CD4-positive, CD25-positive, alpha-beta regulatory T cell (primary cell): ENCODE results near the gene MAP1B. TPM values are rescaled to one million over a fixed set of nuclear protein-coding genes. Genes with fewer than 3 reads are reported as not detected.

Source experiments
- ATAC-seq, 2 donors: fragments of 150-1000 bp; cut with Tn5 transposase; one replicate each; pipeline ENCODE4 v1.10.0; 2021; ENCODE audit warnings: low read depth in 2 of 2, moderate number of reproducible peaks in 2 of 2, moderate library complexity in 1 of 2
- DNase-seq, 3 donors: peaks; one replicate each; pipeline versions ENCODE4 v3.0.0 to v3.0.0-alpha.2; 2012 to 2022; ENCODE audit warnings: mixed read lengths in 1 of 3
- H3K27ac ChIP-seq: one replicate; pipeline ENCODE4 v1.7.0; 2013; ENCODE audit warnings: mild to moderate bottlenecking, low read length; ENCODE audit not compliant: insufficient read depth, poor library complexity, severe bottlenecking
- H3K27me3 ChIP-seq: one replicate; pipeline ENCODE4 v1.7.0; 2013; ENCODE audit warnings: low read length; ENCODE audit not compliant: control insufficient read depth, insufficient read depth
- H3K36me3 ChIP-seq: one replicate; pipeline ENCODE4 v1.7.0; 2013; ENCODE audit warnings: mild to moderate bottlenecking, low read length, moderate library complexity; ENCODE audit not compliant: control insufficient read depth, insufficient read depth
- H3K4me1 ChIP-seq: 2 replicates; pipeline ENCODE4 v1.7.0; 2013; ENCODE audit warnings: mild to moderate bottlenecking, low read length; ENCODE audit not compliant: insufficient read depth, control insufficient read depth, poor library complexity, severe bottlenecking
- H3K4me3 ChIP-seq: one replicate; pipeline ENCODE4 v1.7.0; 2013; ENCODE audit warnings: low read depth, mild to moderate bottlenecking, low read length, moderate library complexity
- H3K9me3 ChIP-seq, 2 experiments: 1 replicate in 1 of 2; 2 replicates in 1 of 2; pipeline ENCODE4 v1.7.0; 2013; ENCODE audit warnings: low read length in 2 of 2, mild to moderate bottlenecking in 1 of 2, moderate library complexity in 1 of 2; ENCODE audit not compliant: control insufficient read depth in 2 of 2
- H3K27ac Mint-ChIP-seq, 3 donors: one replicate each; pipeline ENCODE4 v1.8.0; 2020 to 2022; ENCODE audit warnings: mild to moderate bottlenecking in 3 of 3, mixed read lengths in 3 of 3, moderate library complexity in 2 of 3
- H3K27me3 Mint-ChIP-seq: one replicate; pipeline ENCODE4 v1.8.0; 2022; ENCODE audit warnings: mild to moderate bottlenecking, mixed read lengths
- H3K36me3 Mint-ChIP-seq: one replicate; pipeline ENCODE4 v1.8.0; 2020; ENCODE audit warnings: mixed read lengths
- H3K4me1 Mint-ChIP-seq, 4 donors: one replicate each; pipeline ENCODE4 v1.8.0; 2020 to 2022; ENCODE audit warnings: mixed read lengths in 4 of 4, mild to moderate bottlenecking in 1 of 4
- H3K4me3 Mint-ChIP-seq, 4 donors: one replicate each; pipeline ENCODE4 v1.8.0; 2020 to 2022; ENCODE audit warnings: mild to moderate bottlenecking in 4 of 4, mixed read lengths in 4 of 4, moderate library complexity in 3 of 4
- H3K9me3 Mint-ChIP-seq, 7 donors: one replicate each; pipeline ENCODE4 v1.8.0; 2020 to 2022; ENCODE audit warnings: mixed read lengths in 7 of 7, mild to moderate bottlenecking in 3 of 7, moderate library complexity in 2 of 7
- polyA plus RNA-seq, 4 donors: library from polyadenylated mRNA; unstranded; fragments of 300-500 nt; fragmentation: Illumina TruSeq; gene quantifications; one replicate each; pipeline ENCODE4 v1.2.3, GENCODE V29; 2021
- total RNA-seq: library from RNA; stranded (reverse); gene quantifications from one replicate; pipeline ENCODE4 v1.2.3, GENCODE V29; 2022

The MAP1B gene
- total and polyA plus RNA-seq, 5 donors from 2014 or later, result 0.12 to 0.23 (median 0.14) TPM

DNA sequence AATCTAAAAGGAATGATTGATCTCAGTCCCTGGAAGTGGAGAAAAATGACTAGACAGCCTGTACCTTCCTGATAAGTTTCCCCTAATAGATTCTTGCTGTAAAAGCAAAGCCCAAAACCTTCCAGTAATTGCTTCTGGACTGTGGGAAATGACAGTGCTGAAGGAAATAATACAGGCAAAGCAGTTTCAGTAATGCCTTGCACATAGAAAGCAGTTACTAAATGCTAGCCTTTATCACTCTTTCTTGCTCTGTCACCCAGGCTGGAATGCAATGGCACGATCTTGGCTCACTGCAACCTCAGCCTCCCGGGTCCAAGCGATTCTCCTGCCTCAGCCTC is 50.3 kb downstream of the MAP1B start:
- H3K4me3 Mint-ChIP-seq, result no peak overlapping the region
- peaks cover 0 to 2% (median 0%) of the 10 kb centered on the region in 7 donors for H3K9me3 Mint-ChIP-seq
- H3K27ac ChIP-seq, result no peak overlapping the region

DNA sequence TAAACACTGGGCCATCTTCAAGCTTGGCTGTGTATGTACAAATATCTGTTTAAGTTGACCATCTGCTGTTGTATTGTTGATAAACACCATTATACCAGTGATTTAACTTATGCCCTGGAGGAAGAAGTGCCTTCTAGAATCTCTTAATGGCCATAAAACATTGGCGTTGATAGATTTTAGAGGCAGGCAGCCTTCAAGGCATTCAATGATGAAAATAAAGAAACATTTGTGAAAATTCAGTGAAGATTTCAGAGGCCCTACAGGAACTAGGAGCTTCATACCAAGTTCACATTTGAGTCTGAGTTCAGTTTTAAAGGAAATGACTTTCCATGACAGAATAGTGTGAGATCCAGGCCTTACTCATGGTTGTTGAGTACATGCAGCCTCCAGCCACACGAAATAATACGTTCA is 52.2 kb downstream of the MAP1B start:
- Histone ChIP-seq H3K27ac (no peak overlapping the region), H3K9me3 (no peaks in the 10 kb centered on the region), H3K36me3 (no peaks in the 10 kb centered on the region), H3K4me3 (no peak overlapping the region), H3K27me3 (no peaks in the 10 kb centered on the region), H3K4me1 (no peaks in the 10 kb centered on the region)
- ATAC-seq, result no peak
- Mint-ChIP-seq H3K27me3 (peaks cover 27% of the 10 kb centered on the region), H3K4me1 (no peaks in the 10 kb centered on the region), H3K4me3 (no peak overlapping the region), H3K9me3 (peaks cover 0 to 2% (median 0%) of the 10 kb centered on the region in 7 donors), H3K27ac (no peak overlapping the region), H3K36me3 (no peaks in the 10 kb centered on the region)
- DNase-seq, result no peak

More for the DNA sequence above, 50.3 kb downstream of the MAP1B start:
- DNase-seq, result no peak
- no peak overlapping the region for H3K4me3 ChIP-seq
- H3K4me1 Mint-ChIP-seq, result no peaks in the 10 kb centered on the region
- no peak for ATAC-seq
- H3K36me3 ChIP-seq, result no peaks in the 10 kb centered on the region
- no peaks in the 10 kb centered on the region for H3K9me3 ChIP-seq
- H3K27ac Mint-ChIP-seq, result no peak overlapping the region
- no peaks in the 10 kb centered on the region for H3K36me3 Mint-ChIP-seq
- H3K27me3 ChIP-seq, result no peaks in the 10 kb centered on the region
- no peaks in the 10 kb centered on the region for H3K4me1 ChIP-seq
- H3K27me3 Mint-ChIP-seq, result peaks cover 27% of the 10 kb centered on the region

DNA sequence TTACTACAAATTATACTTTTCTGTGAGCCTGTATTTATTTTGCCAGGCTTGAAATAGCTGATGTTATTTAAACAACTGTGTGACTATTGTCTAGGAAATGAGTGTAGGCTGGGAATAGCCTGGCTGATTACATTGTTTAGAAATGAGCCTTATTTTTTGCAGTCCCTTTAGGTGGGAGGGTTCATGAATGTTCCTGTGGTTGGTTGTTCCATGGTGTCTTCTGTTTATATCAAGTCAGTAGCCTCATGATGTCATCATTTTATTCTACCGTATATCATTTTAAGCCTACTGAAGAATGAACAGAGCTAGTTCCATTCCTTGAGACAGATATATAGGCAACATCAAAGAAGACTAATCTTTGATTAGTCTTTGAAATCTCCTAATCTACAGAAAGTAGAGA is 53.1 kb downstream of the MAP1B start:
- Histone ChIP-seq H3K27ac (no peak overlapping the region), H3K27me3 (no peaks in the 10 kb centered on the region), H3K4me3 (no peak overlapping the region), H3K36me3 (no peaks in the 10 kb centered on the region), H3K9me3 (no peaks in the 10 kb centered on the region), H3K4me1 (no peaks in the 10 kb centered on the region)
- no peaks in the 10 kb centered on the region for H3K36me3 Mint-ChIP-seq
- no peaks in the 10 kb centered on the region for H3K4me1 Mint-ChIP-seq
- no peak for DNase-seq
- peaks cover 27% of the 10 kb centered on the region for H3K27me3 Mint-ChIP-seq
- H3K4me3 Mint-ChIP-seq, result no peak overlapping the region
- peaks cover 0 to 2% (median 0%) of the 10 kb centered on the region in 7 donors for H3K9me3 Mint-ChIP-seq
- ATAC-seq, result no peak
- H3K27ac Mint-ChIP-seq, result no peak overlapping the region

DNA sequence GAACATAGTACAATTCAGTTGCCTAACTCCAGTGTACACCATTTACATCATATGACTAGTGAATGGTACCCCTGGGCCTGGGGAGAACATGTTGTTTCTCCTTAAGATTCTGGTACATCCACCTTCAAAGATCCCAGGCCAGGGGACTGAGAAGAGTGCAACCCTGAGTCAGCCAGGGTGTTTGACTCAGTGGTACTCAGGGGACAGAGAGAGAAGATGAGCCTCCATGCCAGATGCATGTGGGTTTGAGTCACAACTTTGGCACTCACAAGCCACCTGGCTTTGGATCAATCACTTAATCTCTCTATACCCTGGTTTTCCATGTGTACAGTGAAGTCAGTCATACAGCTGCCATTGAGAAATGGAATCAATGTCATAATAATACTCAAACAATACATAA is 53.7 kb downstream of the MAP1B start:
- no peak for DNase-seq
- Histone ChIP-seq H3K4me1 (no peaks in the 10 kb centered on the region), H3K36me3 (no peaks in the 10 kb centered on the region), H3K27me3 (peaks cover under 1% of the 10 kb centered on the region), H3K4me3 (no peak overlapping the region), H3K27ac (no peak overlapping the region), H3K9me3 (no peaks in the 10 kb centered on the region)
- Mint-ChIP-seq H3K27ac (no peak overlapping the region), H3K4me1 (no peaks in the 10 kb centered on the region), H3K36me3 (no peaks in the 10 kb centered on the region), H3K4me3 (no peak overlapping the region), H3K27me3 (peaks cover 25% of the 10 kb centered on the region), H3K9me3 (peaks cover 0 to 2% (median 0%) of the 10 kb centered on the region in 7 donors)
- no peak for ATAC-seq

DNA sequence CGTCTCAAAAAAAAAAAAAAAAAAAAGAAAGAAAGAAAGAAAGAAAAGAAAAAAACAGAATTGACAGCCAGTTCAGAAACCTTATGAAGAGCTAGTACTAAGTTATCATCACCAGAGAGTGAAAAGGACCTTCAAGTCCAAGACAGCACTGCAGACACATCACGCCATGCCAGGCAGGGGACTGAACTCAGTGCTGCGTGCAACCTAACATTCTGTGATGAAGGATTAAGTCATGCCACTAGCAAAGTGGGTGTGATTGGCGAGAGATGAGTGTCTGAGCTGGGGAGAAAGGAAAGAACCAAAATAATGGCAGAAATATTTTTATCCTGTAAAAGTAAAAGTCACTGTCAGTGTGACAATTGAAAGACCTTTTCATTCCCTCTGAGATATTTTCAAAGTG is 54.7 kb downstream of the MAP1B start:
- Mint-ChIP-seq H3K36me3 (no peaks in the 10 kb centered on the region), H3K27ac (no peak overlapping the region)

DNA sequence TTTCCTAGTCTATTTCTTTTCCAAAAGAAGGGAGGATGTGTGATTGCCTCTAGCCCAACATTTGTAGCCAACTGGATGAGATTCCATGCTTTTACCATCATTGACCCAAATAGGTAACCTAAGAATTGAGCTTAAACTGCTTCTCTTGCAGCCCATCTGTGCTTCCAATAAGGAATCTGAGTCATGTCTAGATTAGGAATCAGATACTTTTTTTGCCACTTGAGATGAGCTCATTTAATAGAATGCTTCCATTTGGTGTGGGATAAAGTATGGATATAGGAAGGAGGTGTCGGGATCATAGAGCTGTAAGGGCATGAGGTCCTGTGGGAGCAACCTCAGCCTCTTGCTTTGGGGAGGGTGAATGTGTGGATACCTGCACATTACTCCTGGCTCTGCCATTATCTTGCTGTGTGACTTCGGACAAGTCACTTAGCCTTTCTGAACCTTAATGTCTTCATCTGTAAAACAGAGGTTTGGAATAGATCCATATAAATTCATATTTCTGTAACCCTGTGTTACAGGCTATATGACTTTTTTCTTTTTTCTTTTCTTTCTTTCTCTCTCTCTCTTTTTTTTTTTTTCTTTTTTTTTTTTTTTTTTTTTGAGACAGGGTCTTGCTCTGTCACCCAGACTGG is 56.2 kb downstream of the MAP1B start:
- Histone ChIP-seq H3K9me3 (no peaks in the 10 kb centered on the region), H3K36me3 (no peaks in the 10 kb centered on the region), H3K27ac (no peak overlapping the region), H3K4me3 (no peak overlapping the region), H3K4me1 (no peaks in the 10 kb centered on the region), H3K27me3 (peaks cover 9% of the 10 kb centered on the region)
- no peak overlapping the region for H3K4me3 Mint-ChIP-seq
- no peaks in the 10 kb centered on the region for H3K36me3 Mint-ChIP-seq
- no peaks in the 10 kb centered on the region for H3K4me1 Mint-ChIP-seq
- peaks cover 0 to 2% (median 0%) of the 10 kb centered on the region in 7 donors for H3K9me3 Mint-ChIP-seq
- ATAC-seq, result no peak
- no peak for DNase-seq
- H3K27ac Mint-ChIP-seq, result no peak overlapping the region
- H3K27me3 Mint-ChIP-seq, result peaks cover 15% of the 10 kb centered on the region

More for the DNA sequence above, 54.7 kb downstream of the MAP1B start:
- H3K27ac ChIP-seq, result no peak overlapping the region
- H3K4me1 ChIP-seq, result no peaks in the 10 kb centered on the region
- no peak for ATAC-seq
- H3K4me3 ChIP-seq, result no peak overlapping the region
- peaks cover 22% of the 10 kb centered on the region for H3K27me3 Mint-ChIP-seq
- H3K4me1 Mint-ChIP-seq, result no peaks in the 10 kb centered on the region
- no peak overlapping the region for H3K4me3 Mint-ChIP-seq
- H3K27me3 ChIP-seq, result peaks cover 9% of the 10 kb centered on the region
- H3K9me3 Mint-ChIP-seq, result peaks cover 0 to 2% (median 0%) of the 10 kb centered on the region in 7 donors
- H3K36me3 ChIP-seq, result no peaks in the 10 kb centered on the region
- no peaks in the 10 kb centered on the region for H3K9me3 ChIP-seq
- DNase-seq, result no peak

DNA sequence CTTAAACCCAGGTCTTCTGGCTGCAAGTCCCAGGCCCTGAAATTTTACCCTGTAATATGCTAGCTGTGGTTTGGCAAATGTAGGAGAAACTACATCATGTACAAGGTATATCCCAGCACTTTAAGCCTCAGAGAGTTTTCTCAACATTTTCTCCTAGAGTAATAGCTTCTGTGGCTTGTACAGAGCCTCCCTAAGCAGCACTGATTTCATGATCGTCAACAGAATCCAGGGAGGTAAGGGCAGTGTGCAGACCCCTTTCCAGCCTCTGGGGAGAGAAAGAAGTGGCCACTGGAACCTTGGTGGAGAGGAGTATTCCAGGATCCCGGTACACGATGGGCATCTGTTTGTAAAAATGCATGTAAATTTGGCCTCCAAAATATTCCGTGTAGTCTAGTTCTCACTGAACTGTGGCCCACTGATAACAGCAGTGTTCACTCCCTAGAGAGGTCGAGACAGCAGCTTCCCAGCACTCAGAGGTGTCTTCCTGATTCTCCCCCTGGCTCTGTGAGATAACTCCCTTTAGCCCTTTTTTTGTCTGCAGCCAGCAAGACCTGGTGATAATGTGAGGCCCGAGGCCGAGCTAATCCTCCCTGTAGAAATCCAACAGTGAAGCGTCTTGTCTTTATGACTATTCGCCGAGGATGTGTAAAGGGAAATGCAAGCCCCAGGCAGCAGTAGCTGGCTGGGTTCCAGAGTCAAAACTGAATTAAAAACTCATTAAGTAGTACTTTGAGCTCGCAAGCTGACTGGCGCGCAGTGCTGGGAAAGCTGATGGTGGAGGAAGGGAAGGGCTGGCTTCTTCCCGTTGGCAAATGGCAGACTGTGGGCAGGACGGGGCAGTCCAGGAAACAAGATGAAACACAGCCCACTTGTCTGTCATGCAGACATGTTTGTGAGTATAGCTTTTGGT is 59.0 kb downstream of the MAP1B start:
- no peak overlapping the region for H3K4me3 Mint-ChIP-seq
- H3K27me3 Mint-ChIP-seq, result peaks cover 32% of the 10 kb centered on the region
- Histone ChIP-seq H3K36me3 (no peaks in the 10 kb centered on the region), H3K4me1 (no peaks in the 10 kb centered on the region), H3K9me3 (no peaks in the 10 kb centered on the region), H3K27ac (no peak overlapping the region), H3K27me3 (peaks cover 9% of the 10 kb centered on the region), H3K4me3 (no peak overlapping the region)
- no peak for ATAC-seq
- no peaks in the 10 kb centered on the region for H3K4me1 Mint-ChIP-seq
- peaks cover 0 to 3% (median 0%) of the 10 kb centered on the region in 7 donors for H3K9me3 Mint-ChIP-seq
- DNase-seq, result no peak
- no peak overlapping the region for H3K27ac Mint-ChIP-seq
- H3K36me3 Mint-ChIP-seq, result no peaks in the 10 kb centered on the region
